Common myeloid progenitor, CD34-positive (primary cell): ENCODE data around the gene CASP10. TPM values are rescaled to one million over a fixed set of nuclear protein-coding genes. Genes with fewer than 3 reads are reported as not detected.
"Not testable (repeated sequence)": the region's sequence is repeated elsewhere in the genome, so short reads cannot be mapped to it uniquely, and the experiment has no call there.

Experiments
- CTCF ChIA-PET: fragments of 350-600 bp; sonication (Branson Sonifier 250); formaldehyde crosslinking; loops from one replicate; lab custom pipeline; 2021; ENCODE audit warnings: antibody characterized with exemption; lab: Charles Lee
- POLR2A ChIA-PET: fragments of 350-600 bp; sonication (Branson Sonifier 250); formaldehyde crosslinking; loops from one replicate; lab custom pipeline; 2021; ENCODE audit warnings: antibody characterized with exemption; lab: Charles Lee
- DNase-seq, 3 donors: peaks; one replicate each; pipeline versions ENCODE4 v3.0.0 to v3.0.0-alpha.2; 2013
- H3K27ac ChIP-seq, 2 experiments: 1 replicate in 1 of 2; 2 replicates in 1 of 2; pipeline ENCODE4 v1.7.0; 2013; ENCODE audit warnings: inconsistent platforms in 2 of 2, low read length in 2 of 2, mild to moderate bottlenecking in 2 of 2, low read depth in 1 of 2, moderate library complexity in 1 of 2; ENCODE audit not compliant: severe bottlenecking in 2 of 2, insufficient read depth in 1 of 2, poor library complexity in 1 of 2
- H3K27me3 ChIP-seq, 5 experiments: replicated peaks in 2 of 5; 1 replicate in 3 of 5; 2 replicates in 2 of 5; pipeline versions ENCODE4 v1.6.1 to v1.7.0; 2013; ENCODE audit warnings: low read length in 4 of 5, mild to moderate bottlenecking in 2 of 5, moderate library complexity in 2 of 5, inconsistent platforms in 1 of 5; ENCODE audit not compliant: insufficient read depth in 5 of 5, control insufficient read depth in 4 of 5
- H3K36me3 ChIP-seq, 4 experiments: 1 replicate in 2 of 4; 2 replicates in 2 of 4; pipeline versions ENCODE4 v1.6.1 to v1.7.0; 2013; ENCODE audit warnings: low read length in 3 of 4, control low read depth in 1 of 4, mild to moderate bottlenecking in 1 of 4; ENCODE audit not compliant: control insufficient read depth in 4 of 4, insufficient read depth in 4 of 4
- H3K4me1 ChIP-seq, 4 experiments: 1 replicate in 3 of 4; 2 replicates in 1 of 4; pipeline versions ENCODE4 v1.6.1 to v1.7.1; 2013; ENCODE audit warnings: low read length in 3 of 4, mild to moderate bottlenecking in 3 of 4, control low read depth in 1 of 4, inconsistent platforms in 1 of 4, moderate library complexity in 1 of 4; ENCODE audit not compliant: control insufficient read depth in 4 of 4, insufficient read depth in 4 of 4; ENCODE audit errors: control extremely low read depth in 1 of 4
- H3K4me3 ChIP-seq, 7 experiments: 1 replicate in 4 of 7; 2 replicates in 3 of 7; pipeline versions ENCODE4 v1.5.1 to v1.7.0; 2013; ENCODE audit warnings: mild to moderate bottlenecking in 7 of 7, low read length in 6 of 7, moderate library complexity in 6 of 7, inconsistent platforms in 2 of 7, low read depth in 2 of 7, control low read depth in 1 of 7; ENCODE audit not compliant: insufficient read depth in 4 of 7, control insufficient read depth in 1 of 7; ENCODE audit errors: extremely low read depth in 1 of 7
- H3K9me3 ChIP-seq, 5 experiments: 1 replicate in 4 of 5; 2 replicates in 1 of 5; pipeline versions ENCODE4 v1.6.1 to v1.7.1; 2013; ENCODE audit warnings: low read length in 4 of 5, mild to moderate bottlenecking in 2 of 5, inconsistent platforms in 1 of 5, low read depth in 1 of 5, moderate library complexity in 1 of 5; ENCODE audit not compliant: control insufficient read depth in 4 of 5, insufficient read depth in 2 of 5; ENCODE audit errors: control extremely low read depth in 1 of 5
- WGBS: methylation state at CpG from one replicate; pipeline ENCODE4 v1.1.5; 2013; ENCODE audit not compliant: insufficient coverage; 5-methylcytosine and 5-hydroxymethylcytosine counted together
- polyA plus RNA-seq: library from polyadenylated mRNA; unstranded; fragments of 120-200 nt; gene quantifications from one replicate; pipeline ENCODE4 v1.2.1, GENCODE V29; 2013

The CASP10 gene
- polyA plus RNA-seq, result 34.0 TPM

DNA sequence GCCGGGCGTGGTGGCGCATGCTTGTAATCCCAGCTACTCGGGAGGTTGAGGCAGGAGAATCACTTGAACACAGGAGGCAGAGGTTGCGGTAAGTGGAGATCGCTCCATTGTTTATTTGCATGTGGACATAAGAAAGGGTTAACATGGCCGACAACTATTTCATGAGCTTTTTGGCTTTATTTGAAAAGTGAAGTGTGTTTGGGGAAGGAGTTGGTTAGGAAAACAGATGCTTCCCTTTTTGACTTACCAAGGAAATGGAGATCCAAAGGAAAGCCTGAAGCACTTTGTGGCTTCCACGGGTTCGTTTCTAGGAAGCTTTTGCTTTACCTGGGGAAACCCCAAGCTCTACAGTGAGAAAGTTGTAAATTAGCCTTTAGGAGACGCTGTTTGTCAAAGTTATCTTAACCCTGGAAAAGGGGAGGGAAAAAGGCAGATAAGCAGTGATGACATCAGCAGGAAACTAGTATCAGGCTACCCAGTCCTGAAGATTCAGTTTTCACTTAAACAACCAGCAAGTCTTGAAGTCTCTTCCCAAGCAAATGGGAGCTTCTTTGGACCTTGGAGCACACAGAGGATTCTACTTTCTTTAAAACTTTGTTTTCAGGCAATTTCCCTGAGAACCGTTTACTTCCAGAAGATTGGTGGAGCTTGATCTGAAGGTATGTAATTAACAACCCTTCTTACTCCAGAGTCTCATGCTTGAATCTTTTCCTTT is at the start of gene CASP10:
Gene CASP10, plus strand, starts transcription at position 492 of the 715 bp plus-strand sequence. CDS start 2,637 bp downstream, outside the sequence.
- Histone ChIP-seq H3K9me3 (peaks cover 0 to 8% (median 0%) of the 10 kb centered on the region in 5 experiments), H3K27me3 (no peaks in the 10 kb centered on the region), H3K4me3 (peak within 1 kb of the TSS; percentile 14 to 100 (median 79)), H3K4me1 (peaks cover 29 to 46% (median 30%) of the 10 kb centered on the region in 4 experiments), H3K27ac (peak within 1 kb of the TSS; percentile 78 to 90), H3K36me3 (peaks cover 7 to 12% (median 8%) of the 10 kb centered on the region in 4 experiments)
- DNase-seq, result peak; percentile 92 to 95 (median 95)
- ChIA-PET CTCF (interaction anchor here (0.6 to 3.4 kb wide), 33 partner anchors 9 to 471 kb away, joined by 3 to 80 read pairs (median 5); partner anchors contain the start of gene ORC2), POLR2A (interaction anchor here (1.1 to 2.0 kb wide), 4 partner anchors 9 to 51 kb away, joined by 5 to 12 read pairs (median 7); no protein-coding TSS in a partner anchor)
- 5% methylated on average over 10 of the region's 11 CpGs for WGBS

- CTCF ChIA-PET, result interaction anchor here (1.3 to 4.2 kb wide), 4 partner anchors 9 to 23 kb away, joined by 6 to 19 read pairs (median 8); no protein-coding TSS in a partner anchor
- no peaks in the 10 kb centered on the region for H3K27me3 ChIP-seq
- DNase-seq, result no peak
- POLR2A ChIA-PET, result no interaction called here
- WGBS, result 96% methylated on average over 4 of the region's 4 CpGs
- H3K9me3 ChIP-seq, result no peaks in the 10 kb centered on the region
- H3K27ac ChIP-seq, result no peak overlapping the region
- no peak overlapping the region for H3K4me3 ChIP-seq
- H3K4me1 ChIP-seq, result peaks cover 19 to 38% (median 35%) of the 10 kb centered on the region in 4 experiments
- H3K36me3 ChIP-seq, result peaks cover 11 to 50% (median 39%) of the 10 kb centered on the region in 4 experiments
Measured at GRCh38 chr2:201135386-201135785, 47.6 kb upstream of the CASP10 start.

DNA sequence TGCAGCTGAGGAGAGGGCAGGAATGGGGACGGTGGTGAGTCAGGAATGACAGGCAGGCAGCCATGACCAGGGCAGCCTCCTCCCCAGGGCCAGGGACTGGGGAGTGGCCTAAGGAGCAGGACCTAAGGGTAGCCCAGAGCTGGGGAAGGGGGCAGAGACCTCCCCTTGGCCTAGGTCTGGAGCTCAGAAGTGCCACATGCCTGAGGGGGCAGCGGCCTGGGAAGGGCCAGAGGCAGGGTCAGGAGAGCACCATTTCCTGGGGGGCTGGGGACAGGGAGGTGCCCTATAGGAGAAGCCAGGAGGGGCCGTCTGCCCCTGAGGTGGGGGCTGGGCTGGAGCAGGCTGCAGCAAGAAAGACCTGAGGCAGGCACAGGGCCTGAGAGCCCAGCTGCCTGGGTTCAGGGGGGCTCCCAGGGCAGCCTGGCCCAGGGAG is 46.0 kb upstream of the CASP10 start:
- DNase-seq, result no peak
- Histone ChIP-seq H3K4me1 (peaks cover 10 to 23% (median 20%) of the 10 kb centered on the region in 4 experiments), H3K4me3 (no peak overlapping the region), H3K27me3 (no peaks in the 10 kb centered on the region), H3K27ac (no peak overlapping the region), H3K9me3 (no peaks in the 10 kb centered on the region), H3K36me3 (peaks cover 11 to 57% (median 40%) of the 10 kb centered on the region in 4 experiments)
- ChIA-PET CTCF (interaction anchor here (0.9 to 4.2 kb wide), 5 partner anchors 9 to 23 kb away, joined by 3 to 19 read pairs (median 7); no protein-coding TSS in a partner anchor), POLR2A (no interaction called here)
- 100% methylated on average over 2 of the region's 3 CpGs for WGBS

DNA sequence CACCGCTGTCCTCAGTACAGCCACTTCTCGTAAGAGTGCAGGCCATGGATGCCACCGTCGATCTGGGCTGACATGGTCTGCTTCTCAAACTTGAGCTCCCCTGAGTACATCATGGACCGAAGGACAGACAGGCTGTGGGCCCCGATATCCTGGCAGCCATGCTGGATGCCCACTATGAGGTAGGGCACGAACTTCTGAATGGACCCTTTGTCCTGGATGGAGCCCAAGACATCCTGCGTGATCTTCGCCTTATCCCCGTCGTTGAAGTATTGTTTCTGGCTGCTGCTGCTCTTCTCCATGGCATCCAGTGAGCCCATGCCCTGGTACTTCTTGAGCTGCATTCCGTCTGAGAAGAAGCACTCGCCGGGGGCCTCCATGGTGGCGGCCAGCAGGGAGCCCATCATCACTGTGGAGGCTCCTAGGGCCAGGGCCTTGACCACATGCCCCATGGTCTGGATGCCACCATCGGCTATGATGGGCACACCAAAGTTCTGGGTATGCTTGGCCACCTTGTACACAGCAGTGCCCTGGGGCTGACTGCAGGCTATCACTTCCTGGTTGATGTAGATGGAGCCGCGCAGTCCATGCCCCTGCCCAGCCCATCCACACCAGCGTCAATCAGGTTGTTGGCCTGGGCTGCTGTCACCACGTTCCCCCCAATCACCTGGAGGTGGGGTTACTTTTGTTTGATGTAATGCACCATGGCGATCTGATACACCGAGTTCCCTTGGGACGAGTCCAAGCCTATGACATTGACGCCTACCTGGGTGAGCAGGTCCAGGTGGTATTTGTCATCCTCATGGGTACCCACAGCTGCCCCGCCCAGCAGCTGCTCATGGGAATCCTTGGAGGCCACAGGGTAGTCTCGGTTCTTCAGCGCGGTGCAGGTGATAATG is 45.2 kb upstream of the CASP10 start:
- Histone ChIP-seq H3K27ac (no peak overlapping the region), H3K4me1 (peaks cover 3 to 14% (median 12%) of the 10 kb centered on the region in 4 experiments), H3K36me3 (peaks cover 11 to 64% (median 42%) of the 10 kb centered on the region in 4 experiments), H3K9me3 (no peaks in the 10 kb centered on the region), H3K27me3 (no peaks in the 10 kb centered on the region), H3K4me3 (no peak overlapping the region)
- DNase-seq, result no peak
- WGBS, result 98% methylated on average over 24 of the region's 28 CpGs
- POLR2A ChIA-PET, result no interaction called here
- CTCF ChIA-PET, result interaction anchor here (0.9 to 4.2 kb wide), 8 partner anchors 8 to 54 kb away, joined by 3 to 19 read pairs (median 4); no protein-coding TSS in a partner anchor

DNA sequence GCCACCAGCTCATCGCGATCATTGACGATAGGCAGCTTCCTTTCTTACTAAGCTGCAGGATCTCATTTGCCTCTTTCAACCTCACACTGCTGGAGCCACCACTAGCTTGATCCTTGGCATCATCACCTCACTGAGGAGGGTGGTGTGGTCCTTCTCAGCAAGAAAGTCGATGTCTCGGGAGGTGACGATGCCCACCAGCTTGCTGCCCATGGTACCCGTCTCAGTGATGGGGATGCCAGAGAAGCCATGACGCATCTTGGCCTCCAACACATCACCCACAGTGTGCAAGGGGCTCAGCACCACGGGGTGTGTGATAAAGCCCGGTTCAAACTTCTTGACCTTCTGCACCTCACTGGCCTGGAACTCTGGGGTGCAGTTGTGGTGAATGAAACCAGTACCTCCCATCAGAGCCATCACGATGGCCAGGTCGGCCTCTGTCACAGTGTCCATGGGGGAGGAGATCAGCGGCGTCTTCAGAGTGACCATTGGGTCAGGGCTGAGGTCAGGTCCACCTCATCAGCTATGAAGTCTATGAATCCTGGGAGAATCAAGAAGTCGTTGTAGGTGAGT is 44.5 kb upstream of the CASP10 start:
- Histone ChIP-seq H3K27ac (no peak overlapping the region), H3K4me3 (no peak overlapping the region), H3K9me3 (no peaks in the 10 kb centered on the region), H3K4me1 (peaks cover 0 to 7% (median 6%) of the 10 kb centered on the region in 4 experiments), H3K27me3 (no peaks in the 10 kb centered on the region), H3K36me3 (peaks cover 13 to 66% (median 42%) of the 10 kb centered on the region in 4 experiments)
- no peak for DNase-seq
- ChIA-PET POLR2A (no interaction called here), CTCF (interaction anchor here (1.3 to 4.2 kb wide), 4 partner anchors 12 to 21 kb away, joined by 3 to 19 read pairs (median 6); no protein-coding TSS in a partner anchor)
- 99% methylated on average over 13 of the region's 15 CpGs for WGBS

DNA sequence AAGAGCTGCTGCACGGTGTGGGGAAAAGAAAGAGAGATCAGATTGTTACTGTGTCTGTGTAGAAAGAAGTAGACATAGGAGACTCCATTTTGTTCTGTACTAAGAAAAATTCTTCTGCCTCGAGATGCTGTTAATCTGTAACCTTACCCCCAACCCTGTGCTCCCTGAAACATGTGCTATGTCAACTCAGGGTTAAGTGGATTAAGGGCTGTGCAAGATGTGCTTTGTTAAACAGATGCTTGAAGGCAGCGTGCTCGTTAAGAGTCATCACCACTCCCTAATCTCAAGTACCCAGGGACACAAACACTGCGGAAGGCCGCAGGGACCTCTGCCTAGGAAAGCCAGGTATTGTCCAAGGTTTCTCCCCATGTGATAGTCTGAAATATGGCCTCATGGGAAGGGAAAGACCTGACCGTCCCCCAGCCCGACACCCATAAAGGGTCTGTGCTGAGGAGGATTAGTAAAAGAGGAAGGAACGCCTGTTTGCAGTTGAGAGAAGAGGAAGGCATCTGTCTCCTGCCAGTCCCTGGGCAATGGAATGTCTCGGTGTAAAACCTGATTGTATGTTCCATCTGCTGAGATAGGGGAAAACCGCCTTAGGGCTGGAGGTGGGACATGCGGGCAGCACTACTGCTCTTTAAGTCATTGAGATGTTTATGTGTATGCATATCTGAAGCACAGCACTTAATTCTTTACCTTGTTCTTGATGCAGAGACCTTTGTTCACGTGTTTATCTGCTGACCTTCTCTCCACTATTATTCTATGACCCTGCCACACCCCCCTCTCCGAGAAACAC is 43.8 kb upstream of the CASP10 start:
- POLR2A ChIA-PET, result not testable (repeated sequence)
- CTCF ChIA-PET, result interaction anchor here (1.4 to 4.2 kb wide), 2 partner anchors 13 to 19 kb away, joined by 3 to 19 read pairs; no protein-coding TSS in a partner anchor
- peaks cover 13 to 73% (median 44%) of the 10 kb centered on the region in 4 experiments for H3K36me3 ChIP-seq

More for the DNA sequence above, 43.8 kb upstream of the CASP10 start:
- 46% methylated on average over 4 of the region's 14 CpGs for WGBS
- not testable (repeated sequence) for H3K27me3 ChIP-seq, H3K9me3 ChIP-seq, H3K4me1 ChIP-seq
- peak overlapping the region in 1 of 7 experiments; percentile 42 for H3K4me3 ChIP-seq
- peak in 2 of 3 donors; percentile 55 to 68 for DNase-seq
- H3K27ac ChIP-seq, result peak overlapping the region in 1 of 2 experiments; percentile 43
